Skeletal muscle tissue (tissue), 4 donors: ENCODE measurements around the gene UGT2B28. TPM values are rescaled to one million over a fixed set of nuclear protein-coding genes. Genes with fewer than 3 reads are reported as not detected.
"Not testable (repeated sequence)": the region's sequence is repeated elsewhere in the genome, so short reads cannot be mapped to it uniquely, and the experiment has no call there.

ENCODE experiments used
- H3K27ac ChIP-seq: one replicate; pipeline ENCODE4 v1.7.0; 2013; ENCODE audit warnings: mild to moderate bottlenecking, low read depth, low read length, inconsistent platforms
- H3K27me3 ChIP-seq, 3 donors: one replicate each; pipeline ENCODE4 v1.7.0; 2013; ENCODE audit warnings: low read length in 3 of 3; ENCODE audit not compliant: control insufficient read depth in 3 of 3, insufficient read depth in 3 of 3
- H3K36me3 ChIP-seq, 3 donors: one replicate each; pipeline ENCODE4 v1.7.0; 2013; ENCODE audit warnings: low read length in 3 of 3; ENCODE audit not compliant: control insufficient read depth in 3 of 3, insufficient read depth in 3 of 3
- H3K4me1 ChIP-seq, 3 donors: one replicate each; pipeline ENCODE4 v1.7.0; 2013; ENCODE audit warnings: low read length in 3 of 3, mild to moderate bottlenecking in 3 of 3; ENCODE audit not compliant: control insufficient read depth in 3 of 3, insufficient read depth in 3 of 3
- H3K4me3 ChIP-seq, 3 donors: one replicate each; pipeline ENCODE4 v1.7.0; 2013; ENCODE audit warnings: low read length in 3 of 3
- H3K9ac ChIP-seq, 3 donors: one replicate each; pipeline ENCODE4 v1.7.0; 2013; ENCODE audit warnings: low read length in 3 of 3, mild to moderate bottlenecking in 3 of 3, moderate library complexity in 2 of 3, low read depth in 1 of 3
- H3K9me3 ChIP-seq, 3 donors: one replicate each; pipeline ENCODE4 v1.7.0; 2013; ENCODE audit warnings: low read length in 3 of 3; ENCODE audit not compliant: control insufficient read depth in 3 of 3
- total RNA-seq: library from RNA; depleted of rRNA; stranded (reverse); fragments of >200 nt; gene quantifications from one replicate; pipeline ENCODE4 v1.2.3, GENCODE V29; 2014
- donor health status: Osteomylitis.

The UGT2B28 gene
- not detected for total RNA-seq

DNA sequence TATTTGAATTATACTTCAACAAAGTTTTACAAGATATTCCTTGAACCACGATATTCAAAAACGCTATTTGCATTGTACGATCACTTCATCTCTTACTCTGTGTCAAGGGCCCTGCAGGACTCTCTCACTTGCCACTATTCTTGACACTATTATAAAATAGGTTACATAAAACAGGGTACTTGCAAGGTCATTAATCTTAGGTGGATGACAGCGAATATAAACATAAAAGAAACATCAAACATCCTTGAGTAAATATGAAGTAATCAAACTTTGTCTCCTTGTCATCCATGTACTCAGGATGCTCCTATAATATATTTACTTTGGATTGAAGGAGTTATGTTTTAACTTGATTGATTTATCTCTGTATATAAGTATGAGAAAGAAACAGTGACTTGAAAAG is at the start of gene UGT2B28:
Gene UGT2B28 (plus strand): TSS at position 395 of the 400 bp plus-strand sequence. CDS start 26 bp downstream, outside the sequence.
- H3K27ac ChIP-seq, H3K27me3 ChIP-seq, H3K9me3 ChIP-seq, H3K9ac ChIP-seq, H3K4me3 ChIP-seq, H3K4me1 ChIP-seq, H3K36me3 ChIP-seq: not testable (repeated sequence)

DNA sequence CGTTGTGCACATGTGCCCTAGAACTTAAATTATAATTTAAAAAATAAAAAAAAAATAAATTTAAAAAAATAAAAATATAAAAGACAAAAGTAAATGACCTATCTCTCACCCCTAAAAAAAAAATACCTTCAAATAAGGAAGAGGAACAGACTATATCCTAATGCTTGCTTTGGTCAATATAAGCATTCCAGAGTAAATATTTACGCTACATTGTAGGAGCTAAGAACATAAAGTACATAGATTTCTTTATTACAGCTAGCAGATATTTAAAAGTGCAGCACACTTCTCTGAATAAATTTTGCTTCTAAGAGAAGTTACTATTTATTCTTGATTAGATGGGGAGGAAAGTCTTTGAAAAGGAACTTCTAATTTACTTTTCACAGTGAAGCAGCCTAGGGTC is 41.2 kb upstream of the UGT2B28 start:
- Histone ChIP-seq H3K27ac (no peak overlapping the region), H3K9me3 (peaks cover 0 to 2% (median 0%) of the 10 kb centered on the region in 3 donors), H3K4me3 (no peak overlapping the region), H3K36me3 (no peaks in the 10 kb centered on the region), H3K9ac (no peak overlapping the region), H3K4me1 (no peaks in the 10 kb centered on the region), H3K27me3 (no peaks in the 10 kb centered on the region)

DNA sequence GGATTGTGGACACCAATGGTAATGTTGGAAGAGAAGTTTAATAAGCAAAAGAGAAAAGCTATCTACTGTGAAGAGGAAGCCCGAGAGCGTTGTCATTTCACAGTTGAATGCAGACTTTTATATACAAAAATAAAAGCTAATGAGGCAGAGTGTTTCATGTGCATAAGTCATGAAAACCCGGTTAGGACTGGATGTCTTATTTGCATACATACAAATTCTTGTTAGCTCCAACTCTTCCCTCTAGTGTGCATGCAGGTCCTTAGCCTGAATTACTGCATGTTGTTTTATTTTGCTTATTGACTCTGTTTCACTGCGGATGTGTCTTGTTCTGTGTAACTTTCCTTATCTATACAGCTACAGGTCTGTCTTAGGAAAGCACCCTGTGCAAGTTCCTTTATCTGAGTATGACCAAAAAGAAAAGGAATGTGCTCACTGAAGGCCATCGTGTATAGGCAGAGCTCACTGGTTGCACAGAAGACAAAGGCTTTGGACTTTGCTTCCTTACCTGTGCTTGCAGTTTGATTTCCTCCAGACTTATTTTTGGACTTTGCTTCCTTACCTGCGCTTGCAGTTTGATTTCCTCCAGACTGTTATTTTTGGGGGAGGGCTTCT is 40.6 kb upstream of the UGT2B28 start:
- no peaks in the 10 kb centered on the region for H3K4me1 ChIP-seq
- H3K36me3 ChIP-seq = no peaks in the 10 kb centered on the region
- H3K27ac ChIP-seq = no peak overlapping the region
- no peak overlapping the region for H3K4me3 ChIP-seq
- H3K9me3 ChIP-seq = peaks cover 0 to 2% (median 0%) of the 10 kb centered on the region in 3 donors
- H3K27me3 ChIP-seq = no peaks in the 10 kb centered on the region
- H3K9ac ChIP-seq = no peak overlapping the region

DNA sequence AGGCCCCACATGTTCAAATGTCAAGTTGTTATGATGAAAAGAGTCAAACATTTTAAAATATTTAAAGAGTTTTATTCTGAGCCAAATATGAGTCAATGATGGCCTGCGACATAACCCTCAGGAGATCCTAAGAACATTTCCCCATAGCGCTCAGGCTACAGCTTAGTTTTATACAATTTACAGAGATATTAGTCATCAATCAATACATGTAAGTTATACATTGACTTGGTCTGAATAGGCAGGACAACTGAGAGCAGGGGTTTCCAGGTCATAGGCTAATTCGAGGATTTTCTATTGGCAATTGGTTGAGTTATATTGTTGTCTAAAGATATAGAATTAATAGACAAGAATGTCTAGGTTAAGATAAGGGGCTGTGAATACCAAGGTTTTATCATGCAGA is 39.5 kb upstream of the UGT2B28 start:
- not testable (repeated sequence) for H3K4me3 ChIP-seq, H3K27ac ChIP-seq, H3K9me3 ChIP-seq, H3K4me1 ChIP-seq, H3K27me3 ChIP-seq, H3K36me3 ChIP-seq, H3K9ac ChIP-seq

DNA sequence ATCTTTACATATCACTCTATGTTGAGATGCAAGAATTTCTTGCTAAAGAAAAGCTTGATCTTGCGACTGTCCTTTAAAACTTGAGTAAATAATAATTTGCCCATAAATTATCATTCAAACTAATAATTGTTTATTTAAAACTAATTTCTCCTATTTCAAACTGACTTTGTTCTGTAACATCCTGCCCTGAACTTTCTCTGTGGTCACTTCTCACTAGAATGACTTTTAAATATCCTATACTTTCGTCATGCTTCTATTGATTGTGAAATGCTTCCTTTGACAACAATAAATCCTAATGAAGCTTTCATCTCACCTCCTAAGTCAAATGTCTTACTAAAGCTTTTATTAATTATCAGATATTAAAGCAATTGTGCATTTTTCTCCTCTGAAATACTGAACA is 38.5 kb upstream of the UGT2B28 start:
- H3K36me3 ChIP-seq, H3K4me1 ChIP-seq, H3K9ac ChIP-seq, H3K27me3 ChIP-seq, H3K4me3 ChIP-seq, H3K9me3 ChIP-seq, H3K27ac ChIP-seq: not testable (repeated sequence)

DNA sequence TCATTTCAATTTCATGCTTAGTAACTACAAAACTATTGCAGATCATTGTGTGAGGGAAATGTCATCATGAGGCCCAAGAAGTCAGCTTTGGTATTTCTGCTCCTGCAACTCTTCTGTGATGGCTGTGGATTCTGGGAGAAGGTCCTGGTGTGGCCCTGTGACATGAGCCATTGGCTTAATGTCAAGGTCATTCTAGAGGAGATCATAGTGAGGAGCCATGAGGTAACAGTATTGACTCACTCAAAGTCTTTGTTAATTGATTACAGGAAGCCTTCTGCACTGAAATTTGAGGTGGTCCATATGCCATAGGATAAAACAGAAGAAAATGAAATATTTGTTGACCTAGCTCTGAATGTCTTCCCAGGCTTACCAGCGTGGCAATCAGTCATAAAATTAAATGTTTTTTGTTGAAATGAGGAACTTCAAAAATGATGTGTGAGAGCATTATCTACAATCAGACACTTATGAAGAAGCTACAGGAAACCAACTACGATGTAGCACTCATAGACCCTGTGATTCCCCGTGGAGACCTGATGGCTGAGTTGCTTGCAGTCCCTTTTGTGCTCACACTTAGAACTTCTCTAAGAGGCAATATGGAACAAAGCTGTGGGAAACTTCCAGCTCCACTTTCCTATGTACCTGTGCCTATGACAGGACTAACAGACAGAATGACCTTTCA is 37.6 kb upstream of the UGT2B28 start:
- not testable (repeated sequence) for H3K9me3 ChIP-seq, H3K36me3 ChIP-seq, H3K4me3 ChIP-seq, H3K4me1 ChIP-seq, H3K27me3 ChIP-seq, H3K27ac ChIP-seq, H3K9ac ChIP-seq

DNA sequence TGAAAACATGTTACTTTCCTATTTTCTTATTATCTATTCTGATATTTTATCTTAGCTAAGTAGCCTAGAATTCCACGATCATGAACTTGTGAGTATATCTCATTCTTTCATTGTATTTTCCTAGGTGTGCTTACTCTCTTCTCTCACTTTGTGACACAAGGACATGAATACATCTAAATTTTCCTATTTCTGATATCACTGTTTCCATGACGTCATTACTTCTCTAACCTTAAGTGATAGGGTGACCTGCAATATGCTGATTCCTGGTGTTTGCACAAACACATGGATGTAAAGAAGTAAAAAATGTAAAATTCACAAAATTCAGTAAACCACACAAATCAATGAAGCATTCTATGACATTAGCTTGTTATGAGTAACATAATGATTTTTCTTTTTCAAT is 29.4 kb upstream of the UGT2B28 start:
- not testable (repeated sequence) for H3K9me3 ChIP-seq, H3K27ac ChIP-seq, H3K9ac ChIP-seq, H3K4me1 ChIP-seq, H3K27me3 ChIP-seq, H3K36me3 ChIP-seq, H3K4me3 ChIP-seq

DNA sequence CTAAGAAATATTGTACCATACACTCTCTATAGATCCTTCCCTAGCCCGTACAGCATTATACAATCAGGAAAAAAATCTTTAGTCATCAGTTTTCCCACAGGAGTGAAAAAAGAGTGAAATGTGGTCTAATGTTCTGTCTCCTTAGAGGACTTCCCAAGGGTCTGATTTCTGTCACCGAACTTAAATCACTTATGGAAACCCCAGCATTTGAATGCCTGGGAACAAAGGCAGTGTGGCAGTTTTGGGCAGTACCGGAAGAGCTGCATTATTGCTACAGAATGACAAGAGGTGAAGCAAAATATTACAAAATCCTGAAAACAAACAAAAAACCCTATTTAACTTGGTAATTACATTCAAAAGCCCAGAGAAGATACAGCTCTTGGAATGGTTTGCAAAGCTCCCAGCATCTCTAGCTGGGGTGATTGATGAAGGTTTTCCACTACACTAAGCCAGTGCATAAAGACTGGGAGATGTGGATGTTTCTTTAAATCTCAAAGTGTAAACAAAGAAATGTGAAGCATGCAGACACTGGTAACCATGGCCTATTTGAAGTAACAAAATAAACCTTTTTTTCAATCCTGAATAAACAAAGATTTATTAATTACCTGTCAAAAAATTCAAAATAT is 27.0 kb upstream of the UGT2B28 start:
- H3K9me3 ChIP-seq, H3K4me3 ChIP-seq, H3K36me3 ChIP-seq, H3K27me3 ChIP-seq, H3K27ac ChIP-seq, H3K9ac ChIP-seq, H3K4me1 ChIP-seq: not testable (repeated sequence)

DNA sequence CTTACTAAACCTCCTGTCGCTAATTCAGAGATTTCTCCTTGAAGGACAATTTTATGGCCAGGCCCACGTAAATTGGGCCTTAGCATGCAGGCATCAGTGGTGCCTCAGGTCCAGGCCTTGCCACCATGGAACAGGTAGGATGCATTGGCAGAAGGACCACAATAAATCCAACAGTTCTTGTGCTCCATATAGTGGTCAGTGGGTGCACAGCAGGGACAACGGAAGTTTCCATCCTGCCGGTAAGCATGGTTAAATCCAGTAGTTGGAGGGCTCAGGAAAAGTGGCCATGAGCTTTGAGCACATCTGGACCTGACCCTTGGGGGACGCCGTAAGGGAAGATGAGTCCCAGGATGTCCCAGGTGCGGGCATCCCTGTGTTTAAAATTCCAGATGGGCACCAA is 11.7 kb upstream of the UGT2B28 start:
- not testable (repeated sequence) for H3K27me3 ChIP-seq, H3K9me3 ChIP-seq, H3K9ac ChIP-seq, H3K36me3 ChIP-seq, H3K4me1 ChIP-seq, H3K4me3 ChIP-seq, H3K27ac ChIP-seq

DNA sequence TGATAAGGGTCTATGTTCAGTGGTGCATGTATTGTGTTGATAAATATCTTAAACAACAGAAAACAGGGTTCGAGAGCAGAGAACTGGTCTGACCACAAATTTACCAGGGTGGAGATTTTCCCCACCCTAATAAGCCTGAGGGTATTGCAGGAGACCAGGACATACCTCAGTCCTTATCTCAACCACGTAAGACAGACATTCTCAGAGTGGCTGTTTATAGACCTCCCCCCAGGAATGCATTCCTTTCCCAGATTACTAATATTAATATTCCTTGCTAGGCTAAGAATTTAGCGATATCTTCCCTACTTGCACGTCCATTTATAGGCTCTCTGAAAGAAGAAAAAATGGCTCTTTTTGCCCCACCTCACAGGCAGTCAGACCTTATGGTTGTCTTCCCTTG is 16.1 kb downstream of the UGT2B28 start:
- not testable (repeated sequence) for H3K27ac ChIP-seq, H3K9ac ChIP-seq

More for the DNA sequence above, 16.1 kb downstream of the UGT2B28 start:
- not testable (repeated sequence) for H3K9me3 ChIP-seq, H3K36me3 ChIP-seq, H3K4me1 ChIP-seq, H3K4me3 ChIP-seq, H3K27me3 ChIP-seq
